ENCODE results near the gene LMBRD2.

DNA sequence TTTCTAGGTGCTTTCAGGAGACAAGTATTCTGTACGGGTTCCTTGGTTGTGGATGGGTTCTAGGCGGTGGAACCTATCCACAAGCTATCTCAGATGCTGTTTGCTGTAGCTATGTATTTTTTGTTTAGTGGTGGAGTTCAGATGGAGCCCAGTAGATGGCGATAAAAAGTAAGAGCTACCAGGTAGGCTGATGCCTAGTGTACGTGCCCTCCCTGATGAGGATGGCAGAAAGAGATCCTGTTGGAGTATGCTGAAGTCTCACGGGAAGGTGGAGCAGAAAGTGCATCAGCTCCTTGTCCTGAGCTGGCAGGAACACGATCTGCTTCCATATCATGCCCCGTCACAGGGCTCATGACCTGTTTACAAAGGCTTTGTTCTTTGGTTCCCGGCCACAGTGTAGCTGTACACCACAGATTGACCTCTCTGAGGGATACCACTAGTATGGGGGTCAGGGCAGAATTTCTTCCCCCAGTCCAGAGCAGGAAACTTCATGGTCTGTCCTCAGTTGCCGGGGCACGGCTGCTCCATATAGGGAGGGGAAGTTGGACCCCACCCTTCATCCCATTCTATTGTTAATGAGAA, 72.4 kb downstream of the LMBRD2 start:
- TF ChIP-seq POLR2AphosphoS5 (IDR thresholded peaks at IDR 0.05; ENCODE audit: low read depth, low read length) (no peak), POLR2A (IDR thresholded peaks at IDR 0.05; ENCODE audit: low read depth, low read length) (no peak), SPI1 (IDR thresholded peaks at IDR 0.05; ENCODE audit: low read depth, low read length) (no peak), PAX5 (IDR thresholded peaks at IDR 0.05; ENCODE audit: insufficient read depth, low read length, severe bottlenecking) (no peak), POU2F2 (IDR thresholded peaks at IDR 0.05; ENCODE audit: low read depth, low read length) (no peak)

All from GM12891 (cell line).